ENCODE measurements around the gene PAM. TPM values are rescaled to one million over a fixed set of nuclear protein-coding genes. Genes with fewer than 3 reads are reported as not detected.

The PAM gene
- total RNA-seq, 1 experiment from 2014 or later, result 60.3 TPM

GRCh38 chr5:102965653-102966052 is 210.5 kb downstream of the PAM start:
- Mint-ChIP-seq H3K27me3 (ENCODE audit: insufficient read depth, unreplicated experiment) (no peaks in the 10 kb centered on the region), H3K36me3 (ENCODE audit: insufficient read depth, unreplicated experiment) (peaks cover 11% of the 10 kb centered on the region), H3K4me1 (ENCODE audit: insufficient read depth, unreplicated experiment) (no peaks in the 10 kb centered on the region), H3K4me3 (ENCODE audit: unreplicated experiment) (no peak overlapping the region), H3K9me3 (ENCODE audit: unreplicated experiment) (no peaks in the 10 kb centered on the region), H3K27ac (ENCODE audit: low read depth, unreplicated experiment) (no peak overlapping the region)
- intact Hi-C loops (cut with micrococcal nuclease), result no loop called here
- ChIA-PET CTCF (no interaction called here), POLR2A (no interaction called here)
- BruUV-seq (replicated peaks), result no TSS peak
- no peak for DNase-seq (ENCODE audit: unreplicated experiment)
- no peak for TF ChIP-seq CTCF (IDR thresholded peaks at IDR 0.05; ENCODE audit: unreplicated experiment)

DNA sequence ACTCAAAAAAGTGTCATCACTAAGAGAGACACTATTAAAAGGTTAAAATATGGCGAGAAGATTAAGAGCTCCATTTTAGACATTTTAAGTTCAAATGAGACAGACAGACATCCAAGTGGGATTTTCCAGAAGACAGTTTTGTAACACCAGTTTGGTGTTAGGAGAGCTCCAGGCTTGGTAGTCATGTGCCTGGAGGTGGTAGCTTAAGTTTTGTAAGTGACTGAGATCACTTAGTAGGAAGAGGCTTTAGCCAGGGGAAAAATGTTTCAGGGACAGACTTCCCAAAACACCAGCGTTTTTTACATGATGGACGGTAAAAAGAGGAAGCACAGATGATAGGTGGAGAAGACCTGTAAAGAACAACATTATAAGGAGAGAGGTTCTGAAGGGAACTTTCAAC is 214.5 kb downstream of the PAM start:
- Mint-ChIP-seq H3K4me3 (ENCODE audit: unreplicated experiment) (no peak overlapping the region), H3K27ac (ENCODE audit: low read depth, unreplicated experiment) (no peak overlapping the region), H3K27me3 (ENCODE audit: insufficient read depth, unreplicated experiment) (no peaks in the 10 kb centered on the region), H3K36me3 (ENCODE audit: insufficient read depth, unreplicated experiment) (peaks cover 5% of the 10 kb centered on the region), H3K9me3 (ENCODE audit: unreplicated experiment) (no peaks in the 10 kb centered on the region), H3K4me1 (ENCODE audit: insufficient read depth, unreplicated experiment) (no peaks in the 10 kb centered on the region)
- intact Hi-C loops (cut with micrococcal nuclease), result loop anchor here (10.0 kb wide), 2 partner anchors 105 to 385 kb away; no protein-coding TSS in a partner anchor
- DNase-seq (ENCODE audit: unreplicated experiment), result no peak
- ChIA-PET CTCF (interaction anchor here (5.4 kb wide), 1 partner anchor 288 kb away, joined by 27 read pairs; no protein-coding TSS in a partner anchor), POLR2A (interaction anchor here (0.9 kb wide), 1 partner anchor 271 kb away, joined by 3 read pairs; no protein-coding TSS in a partner anchor)
- TF ChIP-seq CTCF (IDR thresholded peaks at IDR 0.05; ENCODE audit: unreplicated experiment), result no peak
- no TSS peak for BruUV-seq (replicated peaks)

GRCh38 chr5:102971676-102972293 is 216.7 kb downstream of the PAM start:
- intact Hi-C loops (cut with micrococcal nuclease), result loop anchor here (1.0 to 10.0 kb wide), 4 partner anchors 107 to 387 kb away; no protein-coding TSS in a partner anchor
- TF ChIP-seq CTCF (IDR thresholded peaks at IDR 0.05; ENCODE audit: unreplicated experiment), result peak; percentile 32
- BruUV-seq (replicated peaks), result no TSS peak
- no peaks in the 10 kb centered on the region for H3K9me3 Mint-ChIP-seq (ENCODE audit: unreplicated experiment)
- H3K4me3 Mint-ChIP-seq (ENCODE audit: unreplicated experiment), result no peak overlapping the region
- ChIA-PET POLR2A (interaction anchor here (0.7 kb wide), 2 partner anchors 104 to 291 kb away, joined by 3 read pairs; no protein-coding TSS in a partner anchor), CTCF (interaction anchor here (0.6 to 5.4 kb wide), 32 partner anchors 10 to 983 kb away, joined by 3 to 27 read pairs (median 3); no protein-coding TSS in a partner anchor)
- H3K36me3 Mint-ChIP-seq (ENCODE audit: insufficient read depth, unreplicated experiment), result peaks cover 5% of the 10 kb centered on the region
- no peak overlapping the region for H3K27ac Mint-ChIP-seq (ENCODE audit: low read depth, unreplicated experiment)
- H3K4me1 Mint-ChIP-seq (ENCODE audit: insufficient read depth, unreplicated experiment), result no peaks in the 10 kb centered on the region
- DNase-seq (ENCODE audit: unreplicated experiment), result peak; percentile 11
- no peaks in the 10 kb centered on the region for H3K27me3 Mint-ChIP-seq (ENCODE audit: insufficient read depth, unreplicated experiment)

GRCh38 chr5:102974177-102974576 is 219.1 kb downstream of the PAM start:
- Mint-ChIP-seq H3K36me3 (ENCODE audit: insufficient read depth, unreplicated experiment) (no peaks in the 10 kb centered on the region), H3K27me3 (ENCODE audit: insufficient read depth, unreplicated experiment) (no peaks in the 10 kb centered on the region), H3K4me1 (ENCODE audit: insufficient read depth, unreplicated experiment) (no peaks in the 10 kb centered on the region), H3K27ac (ENCODE audit: low read depth, unreplicated experiment) (no peak overlapping the region), H3K4me3 (ENCODE audit: unreplicated experiment) (no peak overlapping the region), H3K9me3 (ENCODE audit: unreplicated experiment) (no peaks in the 10 kb centered on the region)
- intact Hi-C loops (cut with micrococcal nuclease), result loop anchor here (10.0 kb wide), 2 partner anchors 109 to 389 kb away; no protein-coding TSS in a partner anchor
- TF ChIP-seq CTCF (IDR thresholded peaks at IDR 0.05; ENCODE audit: unreplicated experiment), result no peak
- DNase-seq (ENCODE audit: unreplicated experiment), result no peak
- CTCF ChIA-PET, result interaction anchor here (0.6 to 5.4 kb wide), 4 partner anchors 41 to 390 kb away, joined by 3 to 27 read pairs (median 4); no protein-coding TSS in a partner anchor
- POLR2A ChIA-PET, result no interaction called here
- no TSS peak for BruUV-seq (replicated peaks)
